Skeletal muscle tissue (tissue), 4 donors: Measurements from ENCODE around the gene SRPRB. TPM values are rescaled to one million over a fixed set of nuclear protein-coding genes. Genes with fewer than 3 reads are reported as not detected.

ENCODE experiments used
- H3K27ac ChIP-seq: one replicate; pipeline ENCODE4 v1.7.0; 2013; ENCODE audit warnings: mild to moderate bottlenecking, low read depth, low read length, inconsistent platforms
- H3K27me3 ChIP-seq, 3 donors: one replicate each; pipeline ENCODE4 v1.7.0; 2013; ENCODE audit warnings: low read length in 3 of 3; ENCODE audit not compliant: control insufficient read depth in 3 of 3, insufficient read depth in 3 of 3
- H3K36me3 ChIP-seq, 3 donors: one replicate each; pipeline ENCODE4 v1.7.0; 2013; ENCODE audit warnings: low read length in 3 of 3; ENCODE audit not compliant: control insufficient read depth in 3 of 3, insufficient read depth in 3 of 3
- H3K4me1 ChIP-seq, 3 donors: one replicate each; pipeline ENCODE4 v1.7.0; 2013; ENCODE audit warnings: low read length in 3 of 3, mild to moderate bottlenecking in 3 of 3; ENCODE audit not compliant: control insufficient read depth in 3 of 3, insufficient read depth in 3 of 3
- H3K4me3 ChIP-seq, 3 donors: one replicate each; pipeline ENCODE4 v1.7.0; 2013; ENCODE audit warnings: low read length in 3 of 3
- H3K9ac ChIP-seq, 3 donors: one replicate each; pipeline ENCODE4 v1.7.0; 2013; ENCODE audit warnings: low read length in 3 of 3, mild to moderate bottlenecking in 3 of 3, moderate library complexity in 2 of 3, low read depth in 1 of 3
- H3K9me3 ChIP-seq, 3 donors: one replicate each; pipeline ENCODE4 v1.7.0; 2013; ENCODE audit warnings: low read length in 3 of 3; ENCODE audit not compliant: control insufficient read depth in 3 of 3
- total RNA-seq: library from RNA; depleted of rRNA; stranded (reverse); fragments of >200 nt; gene quantifications from one replicate; pipeline ENCODE4 v1.2.3, GENCODE V29; 2014
- donor health status: Osteomylitis.

SRPRB gene
- total RNA-seq, 1 donor from 2014 or later = 40.7 TPM

DNA sequence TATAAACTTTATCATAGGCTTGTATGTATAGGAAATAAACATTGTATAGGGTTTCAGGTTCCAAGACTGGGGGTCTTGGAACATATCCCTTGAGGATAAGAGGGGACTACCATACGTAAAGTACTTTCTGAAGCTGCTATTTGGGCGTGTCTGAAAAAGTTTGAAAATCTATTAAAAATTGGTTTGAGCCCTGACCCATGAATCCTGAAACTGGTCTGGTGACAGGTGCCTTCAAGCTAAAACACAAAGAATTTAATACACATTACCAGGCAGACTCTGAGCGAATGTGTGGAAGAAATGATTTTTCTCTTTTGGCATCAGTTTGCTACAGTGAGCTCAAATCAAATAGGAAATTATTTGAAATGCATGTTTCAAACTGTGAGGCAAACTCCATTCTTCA, 43.1 kb upstream of the SRPRB start:
- no peak overlapping the region for H3K27ac ChIP-seq
- peaks cover 3 to 13% (median 4%) of the 10 kb centered on the region in 3 donors for H3K4me1 ChIP-seq
- no peaks in the 10 kb centered on the region for H3K36me3 ChIP-seq
- no peak overlapping the region for H3K4me3 ChIP-seq
- H3K9ac ChIP-seq = no peak overlapping the region
- H3K27me3 ChIP-seq = no peaks in the 10 kb centered on the region
- H3K9me3 ChIP-seq = no peaks in the 10 kb centered on the region

- Histone ChIP-seq H3K27me3 (no peaks in the 10 kb centered on the region), H3K27ac (no peak overlapping the region), H3K4me1 (peaks cover 3 to 13% (median 4%) of the 10 kb centered on the region in 3 donors), H3K9me3 (no peaks in the 10 kb centered on the region), H3K36me3 (no peaks in the 10 kb centered on the region), H3K9ac (no peak overlapping the region), H3K4me3 (no peak overlapping the region)
Observed at GRCh38 chr3:133763797-133764683, 41.6 kb upstream of the SRPRB start.

GRCh38 chr3:133765256-133765655, 40.4 kb upstream of the SRPRB start:
- Histone ChIP-seq H3K27ac (no peak overlapping the region), H3K27me3 (no peaks in the 10 kb centered on the region)

DNA sequence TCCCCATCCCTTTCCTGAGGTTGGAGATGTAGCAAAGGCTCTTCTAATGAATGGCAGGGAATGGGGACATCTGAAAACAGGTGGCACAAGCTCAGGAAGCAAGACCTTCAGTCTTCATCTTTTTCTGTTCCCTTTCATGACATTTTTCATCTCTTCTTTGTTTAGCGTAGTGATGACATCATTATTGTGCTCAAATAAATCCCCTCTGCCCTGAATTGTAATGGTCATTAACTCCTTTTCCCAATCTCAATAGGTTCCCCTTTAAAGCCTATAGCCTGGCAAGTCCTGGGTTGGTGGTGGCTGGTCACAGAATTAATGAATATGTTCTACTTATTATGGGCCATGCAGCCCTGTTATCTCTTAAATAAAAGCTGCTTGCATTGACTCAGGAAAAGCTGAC, 38.0 kb upstream of the SRPRB start:
- H3K9ac ChIP-seq = no peak overlapping the region
- no peaks in the 10 kb centered on the region for H3K27me3 ChIP-seq
- peaks cover 3 to 13% (median 4%) of the 10 kb centered on the region in 3 donors for H3K4me1 ChIP-seq
- H3K4me3 ChIP-seq = no peak overlapping the region
- H3K27ac ChIP-seq = no peak overlapping the region
- no peaks in the 10 kb centered on the region for H3K36me3 ChIP-seq
- no peaks in the 10 kb centered on the region for H3K9me3 ChIP-seq

More at GRCh38 chr3:133765256-133765655, 40.4 kb upstream of the SRPRB start:
- Histone ChIP-seq H3K9me3 (no peaks in the 10 kb centered on the region), H3K36me3 (no peaks in the 10 kb centered on the region), H3K9ac (no peak overlapping the region), H3K4me1 (peaks cover 3 to 13% (median 4%) of the 10 kb centered on the region in 3 donors), H3K4me3 (no peak overlapping the region)

GRCh38 chr3:133769536-133769935, 36.1 kb upstream of the SRPRB start:
- no peak overlapping the region for H3K4me3 ChIP-seq
- no peaks in the 10 kb centered on the region for H3K9me3 ChIP-seq
- H3K4me1 ChIP-seq = peaks cover 0 to 8% (median 0%) of the 10 kb centered on the region in 3 donors
- H3K27me3 ChIP-seq = no peaks in the 10 kb centered on the region
- H3K9ac ChIP-seq = no peak overlapping the region
- H3K36me3 ChIP-seq = no peaks in the 10 kb centered on the region
- H3K27ac ChIP-seq = no peak overlapping the region

- Histone ChIP-seq H3K4me1 (no peaks in the 10 kb centered on the region), H3K36me3 (no peaks in the 10 kb centered on the region), H3K4me3 (no peak overlapping the region), H3K9ac (no peak overlapping the region), H3K27me3 (no peaks in the 10 kb centered on the region), H3K27ac (no peak overlapping the region), H3K9me3 (no peaks in the 10 kb centered on the region)
Observed at GRCh38 chr3:133773732-133774131, 31.9 kb upstream of the SRPRB start.

GRCh38 chr3:133775309-133775708, 30.3 kb upstream of the SRPRB start:
- no peaks in the 10 kb centered on the region for H3K36me3 ChIP-seq
- no peak overlapping the region for H3K27ac ChIP-seq
- H3K4me3 ChIP-seq = no peak overlapping the region
- no peak overlapping the region for H3K9ac ChIP-seq
- no peaks in the 10 kb centered on the region for H3K9me3 ChIP-seq
- H3K27me3 ChIP-seq = no peaks in the 10 kb centered on the region
- no peaks in the 10 kb centered on the region for H3K4me1 ChIP-seq

DNA sequence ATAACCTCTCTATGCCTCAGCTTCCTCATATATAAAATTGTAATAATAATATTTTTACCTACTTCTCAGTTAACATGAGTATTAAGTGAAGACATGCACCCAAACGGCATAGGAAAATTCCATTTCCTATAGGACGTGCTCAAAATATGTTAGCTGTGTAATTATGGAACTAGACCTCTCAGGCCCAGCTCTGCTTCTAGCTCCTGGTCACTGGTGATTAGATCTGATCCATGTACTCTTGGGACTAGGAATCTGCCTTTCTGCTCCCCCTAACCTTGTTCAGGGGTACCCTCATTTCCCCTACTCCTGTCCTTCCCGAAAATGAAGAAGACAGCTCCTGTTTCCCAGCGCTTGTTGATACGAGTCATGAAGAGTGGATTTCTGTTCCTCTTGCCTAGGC, 29.8 kb upstream of the SRPRB start:
- Histone ChIP-seq H3K36me3 (no peaks in the 10 kb centered on the region), H3K9me3 (no peaks in the 10 kb centered on the region), H3K27me3 (no peaks in the 10 kb centered on the region), H3K4me1 (no peaks in the 10 kb centered on the region), H3K9ac (no peak overlapping the region), H3K4me3 (no peak overlapping the region), H3K27ac (no peak overlapping the region)

DNA sequence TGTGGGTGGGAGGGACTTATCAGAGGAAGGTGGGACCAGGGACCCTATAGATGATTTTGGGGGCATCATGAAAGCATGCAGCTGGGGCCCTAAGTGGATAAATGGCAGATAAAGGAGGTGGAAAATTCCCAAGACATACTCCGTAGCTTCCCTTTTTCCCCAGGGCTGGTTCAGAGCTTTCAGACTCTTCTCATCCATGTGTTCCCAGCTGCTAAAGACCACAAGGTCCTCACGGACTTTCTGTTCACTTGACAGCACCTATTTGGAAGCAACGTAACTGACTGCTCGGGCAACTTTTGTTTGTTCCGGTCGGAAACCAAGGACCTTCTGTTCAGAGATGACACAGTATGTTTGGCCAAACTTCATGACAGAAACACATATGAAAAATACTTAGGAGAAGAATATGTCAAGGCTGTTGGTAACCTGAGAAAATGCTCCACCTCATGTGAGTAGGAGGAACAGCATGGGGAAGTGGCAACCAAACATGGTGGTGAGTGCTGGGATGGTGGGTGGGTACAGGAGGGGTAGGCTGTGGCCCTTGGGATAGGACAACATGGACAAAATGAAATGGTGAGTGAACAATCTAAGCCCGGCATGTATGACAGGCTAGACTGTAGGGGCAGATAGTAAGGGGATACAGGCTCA, 28.7 kb upstream of the SRPRB start:
- Histone ChIP-seq H3K4me1 (no peaks in the 10 kb centered on the region), H3K4me3 (no peak overlapping the region)

More for the DNA sequence above, 28.7 kb upstream of the SRPRB start:
- Histone ChIP-seq H3K27me3 (no peaks in the 10 kb centered on the region), H3K9me3 (no peaks in the 10 kb centered on the region), H3K9ac (no peak overlapping the region), H3K36me3 (no peaks in the 10 kb centered on the region), H3K27ac (no peak overlapping the region)
